ENCODE results near the gene SLC45A3. TPM values are rescaled to one million over a fixed set of nuclear protein-coding genes. Genes with fewer than 3 reads are reported as not detected.
"Not testable (repeated sequence)": the region's sequence is repeated elsewhere in the genome, so short reads cannot be mapped to it uniquely, and the experiment has no call there.

SLC45A3 gene
- total RNA-seq, 3 donors from 2014 or later (not counting 1 experiment from before 2014, with no cell fraction given): 0.31 to 28.8 (median 1.8) TPM

DNA sequence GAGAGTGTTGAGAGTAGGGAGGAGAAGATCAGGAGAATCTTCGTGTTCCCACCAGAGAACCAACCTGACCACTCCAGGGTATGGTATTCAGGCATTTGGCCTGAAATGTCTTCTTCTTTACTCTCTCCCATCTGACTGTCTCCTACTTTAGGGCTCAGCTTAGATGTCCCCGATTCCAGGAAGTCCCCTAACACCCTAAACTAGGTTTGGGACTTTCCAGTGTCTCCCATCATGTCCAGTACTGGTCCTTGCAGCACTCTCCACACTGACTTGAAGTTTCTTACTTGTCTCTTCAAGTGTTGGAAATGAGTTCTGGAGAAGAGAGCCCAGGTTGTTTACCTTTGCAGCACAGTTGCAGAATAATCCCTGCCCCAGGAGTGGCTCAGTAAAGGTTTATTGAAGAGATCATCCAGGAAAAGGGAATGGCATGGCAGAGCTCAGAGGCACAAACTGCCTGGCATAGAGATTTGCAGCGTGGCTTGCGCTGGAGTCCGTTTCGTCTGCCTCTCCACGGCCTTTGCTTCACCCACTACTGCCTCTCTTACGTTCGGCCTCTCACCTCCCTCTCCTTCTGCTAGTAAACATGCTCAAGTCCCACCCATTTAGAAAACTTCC, 42.3 kb downstream of the SLC45A3 start:
- Mint-ChIP-seq H3K27me3 (ENCODE audit: low read depth in 2 of 2) (peaks cover 29 to 32% of the 10 kb centered on the region in 2 donors), H3K36me3 (no peaks in the 10 kb centered on the region), H3K9me3 (no peaks in the 10 kb centered on the region), H3K27ac (no peak overlapping the region), H3K4me1 (no peaks in the 10 kb centered on the region), H3K4me3 (no peak overlapping the region)
- DNase-seq: no peak
- Histone ChIP-seq H3K9me3 (ENCODE audit: control insufficient read depth, insufficient read depth, low read length) (no peaks in the 10 kb centered on the region), H3K27ac (ENCODE audit: low read length) (no peak overlapping the region), H3K36me3 (ENCODE audit: control insufficient read depth, insufficient read depth, low read length) (no peaks in the 10 kb centered on the region), H3K4me3 (ENCODE audit: low read length) (no peak overlapping the region), H3K4me1 (ENCODE audit: control insufficient read depth, insufficient read depth, low read length) (no peaks in the 10 kb centered on the region), H3K27me3 (ENCODE audit: control insufficient read depth, insufficient read depth, low read length) (no peaks in the 10 kb centered on the region)
- TF ChIP-seq, protein P1, sequence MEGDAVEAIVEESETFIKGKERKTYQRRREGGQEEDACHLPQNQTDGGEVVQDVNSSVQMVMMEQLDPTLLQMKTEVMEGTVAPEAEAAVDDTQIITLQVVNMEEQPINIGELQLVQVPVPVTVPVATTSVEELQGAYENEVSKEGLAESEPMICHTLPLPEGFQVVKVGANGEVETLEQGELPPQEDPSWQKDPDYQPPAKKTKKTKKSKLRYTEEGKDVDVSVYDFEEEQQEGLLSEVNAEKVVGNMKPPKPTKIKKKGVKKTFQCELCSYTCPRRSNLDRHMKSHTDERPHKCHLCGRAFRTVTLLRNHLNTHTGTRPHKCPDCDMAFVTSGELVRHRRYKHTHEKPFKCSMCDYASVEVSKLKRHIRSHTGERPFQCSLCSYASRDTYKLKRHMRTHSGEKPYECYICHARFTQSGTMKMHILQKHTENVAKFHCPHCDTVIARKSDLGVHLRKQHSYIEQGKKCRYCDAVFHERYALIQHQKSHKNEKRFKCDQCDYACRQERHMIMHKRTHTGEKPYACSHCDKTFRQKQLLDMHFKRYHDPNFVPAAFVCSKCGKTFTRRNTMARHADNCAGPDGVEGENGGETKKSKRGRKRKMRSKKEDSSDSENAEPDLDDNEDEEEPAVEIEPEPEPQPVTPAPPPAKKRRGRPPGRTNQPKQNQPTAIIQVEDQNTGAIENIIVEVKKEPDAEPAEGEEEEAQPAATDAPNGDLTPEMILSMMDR (IDR thresholded peaks at IDR 0.05): no peak
- no peak for ATAC-seq
- intact Hi-C loops (cut with micrococcal nuclease): no loop called here
- 90% methylated on average over 9 of the region's 9 CpGs for WGBS (ENCODE audit: insufficient coverage)

DNA sequence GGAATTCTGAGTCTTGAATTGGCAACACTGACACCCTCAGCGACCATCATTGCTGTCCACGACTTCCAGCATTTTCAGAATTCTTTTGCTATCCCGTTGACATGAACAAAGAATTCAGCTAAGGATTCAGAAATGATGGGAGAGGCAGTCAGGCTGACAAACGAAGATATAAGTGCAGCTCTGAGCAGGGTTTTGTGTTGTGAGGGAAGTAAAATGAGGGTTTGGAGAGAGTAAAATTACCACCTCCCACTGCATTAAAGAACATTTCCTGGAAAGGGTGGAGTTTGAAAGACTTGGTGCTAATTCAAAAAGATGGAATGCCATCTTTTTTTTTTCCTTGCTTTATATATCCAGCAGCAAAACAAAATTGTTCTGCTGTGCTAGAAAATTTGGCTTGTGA, 43.6 kb downstream of the SLC45A3 start:
- Histone ChIP-seq H3K4me3 (ENCODE audit: low read length) (no peak overlapping the region), H3K9me3 (ENCODE audit: control insufficient read depth, insufficient read depth, low read length) (no peaks in the 10 kb centered on the region), H3K27me3 (ENCODE audit: control insufficient read depth, insufficient read depth, low read length) (no peaks in the 10 kb centered on the region), H3K27ac (ENCODE audit: low read length) (no peak overlapping the region), H3K4me1 (ENCODE audit: control insufficient read depth, insufficient read depth, low read length) (peaks cover 4% of the 10 kb centered on the region), H3K36me3 (ENCODE audit: control insufficient read depth, insufficient read depth, low read length) (no peaks in the 10 kb centered on the region)
- WGBS (ENCODE audit: insufficient coverage): 63% methylated on average over 4 of the region's 4 CpGs
- no peak overlapping the region for H3K27ac Mint-ChIP-seq
- TF ChIP-seq, protein P1 (IDR thresholded peaks at IDR 0.05): no peak
- H3K4me1 Mint-ChIP-seq: peaks cover 6 to 8% of the 10 kb centered on the region in 2 donors
- no peaks in the 10 kb centered on the region for H3K36me3 Mint-ChIP-seq
- peaks cover 29 to 32% of the 10 kb centered on the region in 2 donors for H3K27me3 Mint-ChIP-seq (ENCODE audit: low read depth in 2 of 2)
- no peak for ATAC-seq
- H3K4me3 Mint-ChIP-seq: no peak overlapping the region
- no peaks in the 10 kb centered on the region for H3K9me3 Mint-ChIP-seq
- intact Hi-C loops (cut with micrococcal nuclease): no loop called here
- DNase-seq: no peak

DNA sequence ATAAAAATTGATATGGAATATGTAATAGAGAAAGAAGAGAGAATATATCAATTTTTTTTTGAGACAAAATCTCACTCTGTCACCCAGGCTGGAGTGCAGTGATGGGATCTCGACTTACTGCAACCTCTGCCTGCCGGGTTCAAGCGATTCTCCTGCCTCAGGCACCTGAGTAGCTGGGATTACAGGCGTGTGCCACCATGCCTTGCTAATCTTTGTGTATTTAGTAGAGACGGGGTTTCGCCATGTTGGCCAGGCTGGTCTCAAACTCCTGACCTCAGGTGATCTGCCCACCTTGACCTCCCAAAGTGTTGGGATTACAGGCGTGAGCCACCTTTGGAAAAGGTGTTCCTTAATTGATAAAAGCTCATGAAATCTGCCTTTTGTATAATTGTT, 44.2 kb downstream of the SLC45A3 start:
- H3K4me1 ChIP-seq (ENCODE audit: control insufficient read depth, insufficient read depth, low read length); H3K4me3 Mint-ChIP-seq; ATAC-seq; H3K27me3 ChIP-seq (ENCODE audit: control insufficient read depth, insufficient read depth, low read length); H3K4me1 Mint-ChIP-seq; H3K27ac Mint-ChIP-seq; H3K36me3 ChIP-seq (ENCODE audit: control insufficient read depth, insufficient read depth, low read length); intact Hi-C loops (cut with micrococcal nuclease); H3K4me3 ChIP-seq (ENCODE audit: low read length); H3K27ac ChIP-seq (ENCODE audit: low read length); H3K36me3 Mint-ChIP-seq; H3K9me3 Mint-ChIP-seq; H3K9me3 ChIP-seq (ENCODE audit: control insufficient read depth, insufficient read depth, low read length); DNase-seq: not testable (repeated sequence)
- H3K27me3 Mint-ChIP-seq (ENCODE audit: low read depth in 2 of 2): peaks cover 24 to 32% of the 10 kb centered on the region in 2 donors
- WGBS (ENCODE audit: insufficient coverage): 92% methylated on average over 7 of the region's 7 CpGs

DNA sequence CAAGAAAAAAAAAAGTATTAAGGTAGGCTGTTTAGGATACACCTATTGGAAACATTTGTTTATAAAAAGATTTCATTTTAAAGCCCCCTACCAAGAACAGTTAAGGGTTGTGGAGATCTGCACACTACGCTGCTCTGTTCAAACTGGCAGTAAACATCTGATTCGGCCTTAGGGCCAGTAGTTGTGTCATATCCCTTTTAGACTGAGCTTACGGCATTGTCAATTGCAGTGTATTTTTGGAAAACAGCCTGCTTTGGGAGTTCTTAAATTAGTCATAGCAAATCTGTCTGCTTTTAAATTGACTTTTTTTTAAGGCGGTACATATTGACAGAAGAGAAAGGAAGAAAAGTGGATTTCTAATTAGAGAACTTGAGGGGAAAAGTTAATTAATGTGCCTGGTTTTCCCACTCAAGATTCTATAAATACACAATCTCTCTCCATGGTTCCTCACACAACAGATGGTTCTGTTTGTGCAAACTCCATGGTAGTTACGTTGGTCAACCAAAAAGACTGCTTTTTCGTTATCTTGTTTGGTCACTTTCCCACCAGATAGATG, 46.8 kb downstream of the SLC45A3 start:
- no peaks in the 10 kb centered on the region for H3K9me3 Mint-ChIP-seq
- H3K4me3 Mint-ChIP-seq: peak overlapping the region; percentile 37
- TF ChIP-seq, protein P1 (IDR thresholded peaks at IDR 0.05): no peak
- DNase-seq (no peak), ATAC-seq (no peak)
- peaks cover 11 to 21% of the 10 kb centered on the region in 2 donors for H3K27me3 Mint-ChIP-seq (ENCODE audit: low read depth in 2 of 2)
- H3K27me3 ChIP-seq (ENCODE audit: control insufficient read depth, insufficient read depth, low read length): no peaks in the 10 kb centered on the region
- H3K4me3 ChIP-seq (ENCODE audit: low read length): no peak overlapping the region
- WGBS (ENCODE audit: insufficient coverage): 94% methylated on average over 5 of the region's 6 CpGs
- H3K36me3 ChIP-seq (ENCODE audit: control insufficient read depth, insufficient read depth, low read length): peaks cover under 1% of the 10 kb centered on the region
- H3K27ac Mint-ChIP-seq: peak overlapping the region; percentile 97 to 99
- no peaks in the 10 kb centered on the region for H3K36me3 Mint-ChIP-seq
- intact Hi-C loops (cut with micrococcal nuclease): loop anchor here (2.0 to 5.0 kb wide), 3 partner anchors 105 to 346 kb away; no protein-coding TSS in a partner anchor
- H3K9me3 ChIP-seq (ENCODE audit: control insufficient read depth, insufficient read depth, low read length): no peaks in the 10 kb centered on the region
- peaks cover 23 to 30% of the 10 kb centered on the region in 2 donors for H3K4me1 Mint-ChIP-seq
- peaks cover 19% of the 10 kb centered on the region for H3K4me1 ChIP-seq (ENCODE audit: control insufficient read depth, insufficient read depth, low read length)
- no peak overlapping the region for H3K27ac ChIP-seq (ENCODE audit: low read length)
